H9 (cell line): ENCODE measurements around the gene LIN9. TPM values are rescaled to one million over a fixed set of nuclear protein-coding genes. Genes with fewer than 3 reads are reported as not detected.

Experiments used
- DNase-seq: peaks from one replicate; pipeline ENCODE4 v3.0.0-alpha.2; 2017
- H2AFZ ChIP-seq: one replicate; pipeline ENCODE4 v1.6.1; 2013; ENCODE audit warnings: mild to moderate bottlenecking, low read length, control low read depth, moderate library complexity
- H2AK5ac ChIP-seq: 2 replicates; pipeline ENCODE4 v1.6.1; 2013; ENCODE audit warnings: low read length, control low read depth, mixed read lengths; ENCODE audit not compliant: insufficient read length
- H2BK120ac ChIP-seq: one replicate; pipeline ENCODE4 v1.6.1; 2013; ENCODE audit warnings: low read depth, mild to moderate bottlenecking, low read length, control low read depth, inconsistent platforms; ENCODE audit not compliant: poor library complexity, severe bottlenecking
- H2BK12ac ChIP-seq: 2 replicates; pipeline ENCODE4 v1.6.1; 2013; ENCODE audit warnings: low read length, control low read depth, mixed read lengths, low read depth; ENCODE audit not compliant: insufficient read length
- H2BK15ac ChIP-seq: 2 replicates; pipeline ENCODE4 v1.6.1; 2013; ENCODE audit warnings: low read depth, low read length, control low read depth
- H2BK20ac ChIP-seq: one replicate; pipeline ENCODE4 v1.6.1; 2013; ENCODE audit warnings: low read depth, mild to moderate bottlenecking, low read length, control low read depth, inconsistent platforms; ENCODE audit not compliant: poor library complexity, severe bottlenecking
- H2BK5ac ChIP-seq: 2 replicates; pipeline ENCODE4 v1.6.1; 2013; ENCODE audit warnings: low read length, control low read depth, mixed read lengths; ENCODE audit not compliant: insufficient read length
- H3K14ac ChIP-seq: 2 replicates; pipeline ENCODE4 v1.6.1; 2013; ENCODE audit warnings: low read length, control low read depth; ENCODE audit not compliant: insufficient read depth
- H3K18ac ChIP-seq: 2 replicates; pipeline ENCODE4 v1.6.1; 2013; ENCODE audit warnings: low read depth, mild to moderate bottlenecking, mixed read lengths, low read length, control low read depth; ENCODE audit not compliant: insufficient read length
- H3K23ac ChIP-seq: 2 replicates; pipeline ENCODE4 v1.6.1; 2013; ENCODE audit warnings: low read length, control low read depth, mixed read lengths, low read depth; ENCODE audit not compliant: insufficient read length
- H3K23me2 ChIP-seq: 2 replicates; pipeline ENCODE4 v1.6.1; 2013; ENCODE audit warnings: low read depth, mild to moderate bottlenecking, mixed read lengths, low read length, control low read depth; ENCODE audit not compliant: insufficient read length, poor library complexity, severe bottlenecking
- H3K27ac ChIP-seq: 2 replicates; pipeline ENCODE4 v1.5.1; 2013; ENCODE audit warnings: low read length, control low read depth, mixed read lengths, low read depth; ENCODE audit not compliant: insufficient read length
- H3K27me3 ChIP-seq: 2 replicates; pipeline ENCODE4 v1.6.1; 2013; ENCODE audit warnings: low read length, control low read depth, inconsistent platforms; ENCODE audit not compliant: insufficient read depth
- H3K4ac ChIP-seq: 2 replicates; pipeline ENCODE4 v1.6.1; 2013; ENCODE audit warnings: low read depth, mild to moderate bottlenecking, control low read depth, inconsistent platforms, low read length, moderate library complexity
- H3K4me1 ChIP-seq: 2 replicates; pipeline ENCODE4 v1.6.1; 2013; ENCODE audit warnings: low read length, control low read depth, inconsistent platforms; ENCODE audit not compliant: insufficient read depth
- H3K4me2 ChIP-seq: 2 replicates; pipeline ENCODE4 v1.6.1; 2013; ENCODE audit warnings: low read length, control low read depth, mixed read lengths; ENCODE audit not compliant: insufficient read length, insufficient read depth
- H3K56ac ChIP-seq: 2 replicates; pipeline ENCODE4 v1.6.1; 2013; ENCODE audit warnings: low read depth, mild to moderate bottlenecking, mixed read lengths, low read length, control low read depth; ENCODE audit not compliant: insufficient read length
- H3K79me1 ChIP-seq: 2 replicates; pipeline ENCODE4 v1.6.1; 2013; ENCODE audit warnings: low read depth, mild to moderate bottlenecking, moderate library complexity, low read length, control low read depth, inconsistent platforms; ENCODE audit not compliant: insufficient read depth, poor library complexity, severe bottlenecking
- H3K79me2 ChIP-seq: 2 replicates; pipeline ENCODE4 v1.6.1; 2013; ENCODE audit warnings: low read length, control low read depth, inconsistent platforms; ENCODE audit not compliant: insufficient read depth
- H3K9ac ChIP-seq: 2 replicates; pipeline ENCODE4 v1.6.1; 2013; ENCODE audit warnings: low read length, control low read depth, mixed read lengths; ENCODE audit not compliant: insufficient read length; ENCODE audit errors: extremely low read depth
- H3K9me3 ChIP-seq: one replicate; pipeline ENCODE4 v1.6.1; 2013; ENCODE audit warnings: low read depth, low read length, inconsistent platforms; ENCODE audit not compliant: control insufficient read depth
- H3T11ph ChIP-seq: one replicate; pipeline ENCODE4 v1.6.1; 2013; ENCODE audit warnings: mild to moderate bottlenecking, low read length, control low read depth, inconsistent platforms
- H4K20me1 ChIP-seq: one replicate; pipeline ENCODE4 v1.6.1; 2013; ENCODE audit not compliant: control insufficient read depth, insufficient read length, insufficient read depth
- H4K5ac ChIP-seq: 2 replicates; pipeline ENCODE4 v1.6.1; 2013; ENCODE audit warnings: low read depth, mild to moderate bottlenecking, mixed read lengths, low read length, control low read depth; ENCODE audit not compliant: insufficient read length
- H4K8ac ChIP-seq: replicated peaks from 2 replicates; pipeline ENCODE4 v1.6.1; 2013; ENCODE audit warnings: low read length, control low read depth, mixed read lengths, low read depth; ENCODE audit not compliant: insufficient read length
- H4K91ac ChIP-seq: 2 replicates; pipeline ENCODE4 v1.6.1; 2013; ENCODE audit warnings: low read depth, mild to moderate bottlenecking, moderate library complexity, mixed read lengths, low read length, control low read depth; ENCODE audit not compliant: insufficient read length
- H3K27ac Mint-ChIP-seq, 3 experiments: 2 replicates in 2 of 3; 3 replicates in 1 of 3; pipeline ENCODE4 v1.8.0; 2020 to 2021; ENCODE audit warnings: mixed read lengths in 3 of 3, mild to moderate bottlenecking in 1 of 3, moderate library complexity in 1 of 3
- H3K27me3 Mint-ChIP-seq: 2 replicates; pipeline ENCODE4 v1.8.0; 2021; ENCODE audit warnings: low read depth, mild to moderate bottlenecking, moderate library complexity, mixed read lengths
- H3K36me3 Mint-ChIP-seq, 3 experiments: 2 replicates in 2 of 3; 3 replicates in 1 of 3; pipeline ENCODE4 v1.8.0; 2020 to 2021; ENCODE audit warnings: low read depth in 3 of 3, mixed read lengths in 3 of 3; ENCODE audit not compliant: insufficient read depth in 1 of 3
- H3K4me1 Mint-ChIP-seq, 2 experiments: 2 replicates each; pipeline ENCODE4 v1.8.0; 2020; ENCODE audit warnings: mixed read lengths in 2 of 2
- H3K4me3 Mint-ChIP-seq, 2 experiments: 2 replicates in 1 of 2; 3 replicates in 1 of 2; pipeline ENCODE4 v1.8.0; 2020 to 2021; ENCODE audit warnings: mild to moderate bottlenecking in 2 of 2, mixed read lengths in 2 of 2, moderate library complexity in 1 of 2
- H3K9me3 Mint-ChIP-seq, 2 experiments: 2 replicates in 1 of 2; 3 replicates in 1 of 2; pipeline ENCODE4 v1.8.0; 2020; ENCODE audit warnings: mild to moderate bottlenecking in 2 of 2, mixed read lengths in 2 of 2, moderate library complexity in 1 of 2
- WGBS: extraction: QIAGEN DNeasy Blood & Tissue Kit; methylation state at CpG from one replicate; pipeline ENCODE4 v1.1.7; 2013; ENCODE audit warnings: missing lambda C conversion rate, low lambda C conversion rate, mixed read lengths; ENCODE audit not compliant: insufficient read length; ENCODE audit errors: extremely low coverage; 5-methylcytosine and 5-hydroxymethylcytosine counted together
- total RNA-seq: library from RNA; stranded (reverse); gene quantifications from 2 replicates; pipeline ENCODE4 v1.2.1, GENCODE V29; 2021
- TF ChIP-seq, protein P1 (sequence below): fragments of 200-600 bp; sonication (generic); conservative IDR thresholded peaks from 3 replicates; pipeline ENCODE4 v1.8.0; 2021; ENCODE audit warnings: antibody characterized with exemption, mild to moderate bottlenecking

The LIN9 gene
- total RNA-seq, 1 experiment from 2014 or later: 9.5 TPM

- Histone ChIP-seq H3K4me1 (no peaks in the 10 kb centered on the region), H3T11ph (no peak overlapping the region), H4K20me1 (no peaks in the 10 kb centered on the region), H3K9me3 (no peaks in the 10 kb centered on the region), H3K14ac (no peak overlapping the region), H3K18ac (no peak overlapping the region), H3K4me2 (no peak overlapping the region), H2AFZ (no peak overlapping the region), H3K56ac (no peak overlapping the region), H3K27me3 (no peaks in the 10 kb centered on the region), H3K27ac (no peak overlapping the region), H4K91ac (no peak overlapping the region), H4K8ac (no peak overlapping the region), H2AK5ac (no peak overlapping the region), H2BK12ac (no peak overlapping the region), H2BK120ac (no peak overlapping the region), H3K23me2 (no peaks in the 10 kb centered on the region), H2BK15ac (no peak overlapping the region), H3K79me2 (no peaks in the 10 kb centered on the region), H3K4ac (no peak overlapping the region), H2BK5ac (no peak overlapping the region), H3K9ac (no peak overlapping the region), H3K23ac (no peak overlapping the region), H4K5ac (no peak overlapping the region), H3K79me1 (no peaks in the 10 kb centered on the region), H2BK20ac (no peak overlapping the region)
- H3K4me1 Mint-ChIP-seq: no peaks in the 10 kb centered on the region
- no peaks in the 10 kb centered on the region for H3K27me3 Mint-ChIP-seq
- TF ChIP-seq, protein P1, sequence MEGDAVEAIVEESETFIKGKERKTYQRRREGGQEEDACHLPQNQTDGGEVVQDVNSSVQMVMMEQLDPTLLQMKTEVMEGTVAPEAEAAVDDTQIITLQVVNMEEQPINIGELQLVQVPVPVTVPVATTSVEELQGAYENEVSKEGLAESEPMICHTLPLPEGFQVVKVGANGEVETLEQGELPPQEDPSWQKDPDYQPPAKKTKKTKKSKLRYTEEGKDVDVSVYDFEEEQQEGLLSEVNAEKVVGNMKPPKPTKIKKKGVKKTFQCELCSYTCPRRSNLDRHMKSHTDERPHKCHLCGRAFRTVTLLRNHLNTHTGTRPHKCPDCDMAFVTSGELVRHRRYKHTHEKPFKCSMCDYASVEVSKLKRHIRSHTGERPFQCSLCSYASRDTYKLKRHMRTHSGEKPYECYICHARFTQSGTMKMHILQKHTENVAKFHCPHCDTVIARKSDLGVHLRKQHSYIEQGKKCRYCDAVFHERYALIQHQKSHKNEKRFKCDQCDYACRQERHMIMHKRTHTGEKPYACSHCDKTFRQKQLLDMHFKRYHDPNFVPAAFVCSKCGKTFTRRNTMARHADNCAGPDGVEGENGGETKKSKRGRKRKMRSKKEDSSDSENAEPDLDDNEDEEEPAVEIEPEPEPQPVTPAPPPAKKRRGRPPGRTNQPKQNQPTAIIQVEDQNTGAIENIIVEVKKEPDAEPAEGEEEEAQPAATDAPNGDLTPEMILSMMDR: no peak
- no peaks in the 10 kb centered on the region for H3K9me3 Mint-ChIP-seq
- H3K4me3 Mint-ChIP-seq: no peak overlapping the region
- peaks cover 8 to 40% (median 31%) of the 10 kb centered on the region in 3 experiments; a peak in 6 of 7 replicates for H3K36me3 Mint-ChIP-seq
- no CpG with 5 or more reads among the region's 2 CpGs for WGBS
- no peak overlapping the region for H3K27ac Mint-ChIP-seq
- DNase-seq: no peak
These were observed 60.9 kb downstream of the LIN9 start for GRCh38 chr1:226248091-226248490.
